Stimulated activated CD4-positive, alpha-beta T cell treated with anti-CD3 and anti-CD28 coated beads, Interleukin-2, amount 100 ng/mL, for 4 hours (primary cell): ENCODE data around the gene GDPD3.
A peak's percentile ranks its signal among the peaks of the same experiment; 100 is the strongest.
"Not testable (repeated sequence)": the region's sequence is repeated elsewhere in the genome, so short reads cannot be mapped to it uniquely, and the experiment has no call there.

ENCODE experiments used
- DNase-seq: peaks from one replicate; pipeline ENCODE4 v3.0.0-alpha.2; 2020; ENCODE audit warnings: low read depth

GDPD3 gene

GRCh38 chr16:30124985-30125379, 11.6 kb upstream of the GDPD3 start:
- DNase-seq, result no peak

DNA sequence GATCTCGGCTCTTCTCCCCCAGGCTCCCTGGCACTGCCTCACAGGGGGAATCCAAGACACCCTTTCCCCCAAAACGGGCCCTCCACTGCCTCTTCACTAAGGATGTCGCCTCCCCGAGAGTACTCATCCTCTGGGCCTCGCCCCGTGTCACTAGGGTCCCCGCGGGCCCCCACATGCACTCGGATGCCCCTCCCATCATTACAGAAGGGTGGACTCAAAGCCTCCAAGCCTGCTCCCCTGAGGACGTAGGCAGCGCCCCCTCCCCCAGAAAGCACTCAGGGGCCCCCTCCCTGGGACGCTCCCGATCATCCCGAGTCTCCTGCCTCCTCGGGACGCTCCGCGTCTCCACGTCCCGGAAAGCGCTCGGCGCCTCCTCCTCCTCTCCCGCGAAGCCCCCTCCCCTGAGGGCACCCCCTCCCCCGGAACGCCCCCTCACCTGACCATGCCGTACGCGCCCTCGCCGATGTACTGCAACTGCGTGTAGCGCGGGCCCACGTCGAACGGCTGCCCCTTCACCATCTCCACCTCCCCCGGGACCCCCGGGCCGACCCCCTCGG, 9.3 kb upstream of the GDPD3 start:
- no peak for DNase-seq

- DNase-seq, result no peak
Measured at GRCh38 chr16:30121741-30122571, 8.6 kb upstream of the GDPD3 start.

- DNase-seq, result no peak
Measured at GRCh38 chr16:30120340-30121105, 7.2 kb upstream of the GDPD3 start.

GRCh38 chr16:30119428-30119827, 6.1 kb upstream of the GDPD3 start:
- DNase-seq, result no peak

DNA sequence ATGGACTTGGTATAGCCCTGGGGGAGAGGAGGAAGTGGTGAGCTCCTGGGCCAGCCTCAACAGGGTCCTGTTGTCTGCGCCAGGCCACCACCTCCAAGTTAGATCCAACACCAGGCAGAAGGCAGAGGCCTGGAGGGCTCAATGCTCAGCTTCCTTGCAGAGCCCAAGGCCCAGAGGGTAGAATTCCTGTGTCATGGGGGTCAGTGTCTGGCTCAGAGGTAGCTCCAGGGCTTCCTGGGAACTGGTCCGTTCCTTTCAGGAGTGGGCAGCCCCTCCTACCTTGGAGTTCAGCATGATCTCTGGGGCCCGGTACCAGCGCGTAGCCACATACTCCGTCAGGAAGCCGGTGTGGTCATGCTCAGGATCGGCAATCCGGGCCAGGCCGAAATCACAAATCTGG, 4.4 kb upstream of the GDPD3 start:
- DNase-seq, result no peak

- no peak for DNase-seq
Measured at GRCh38 chr16:30116291-30117207, 3.2 kb upstream of the GDPD3 start.

DNA sequence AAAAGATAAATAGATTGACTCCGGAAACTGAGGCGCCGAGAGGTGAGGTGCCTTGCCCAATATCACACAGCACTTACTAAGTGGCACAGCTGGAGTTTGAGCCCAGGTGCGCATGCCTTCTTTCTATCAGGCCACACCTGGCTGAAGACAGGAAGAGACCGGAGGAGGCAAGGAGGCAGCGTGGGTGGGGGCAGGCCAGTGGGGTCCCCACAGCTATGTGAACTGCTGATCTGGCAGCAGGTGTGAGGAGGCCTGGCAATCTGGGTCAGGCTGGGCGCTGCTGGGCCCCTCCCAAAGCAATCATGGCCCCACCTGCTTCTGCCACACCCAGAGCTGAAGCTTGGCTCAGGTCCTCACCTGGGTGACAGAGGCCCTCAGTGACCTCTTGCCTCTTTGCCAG, 1.9 kb upstream of the GDPD3 start:
- no peak for DNase-seq

GRCh38 chr16:30114833-30115232, 1.5 kb upstream of the GDPD3 start:
- not testable (repeated sequence) for DNase-seq

- DNase-seq, result no peak
Measured at GRCh38 chr16:30114411-30114810, 1.1 kb upstream of the GDPD3 start.

DNA sequence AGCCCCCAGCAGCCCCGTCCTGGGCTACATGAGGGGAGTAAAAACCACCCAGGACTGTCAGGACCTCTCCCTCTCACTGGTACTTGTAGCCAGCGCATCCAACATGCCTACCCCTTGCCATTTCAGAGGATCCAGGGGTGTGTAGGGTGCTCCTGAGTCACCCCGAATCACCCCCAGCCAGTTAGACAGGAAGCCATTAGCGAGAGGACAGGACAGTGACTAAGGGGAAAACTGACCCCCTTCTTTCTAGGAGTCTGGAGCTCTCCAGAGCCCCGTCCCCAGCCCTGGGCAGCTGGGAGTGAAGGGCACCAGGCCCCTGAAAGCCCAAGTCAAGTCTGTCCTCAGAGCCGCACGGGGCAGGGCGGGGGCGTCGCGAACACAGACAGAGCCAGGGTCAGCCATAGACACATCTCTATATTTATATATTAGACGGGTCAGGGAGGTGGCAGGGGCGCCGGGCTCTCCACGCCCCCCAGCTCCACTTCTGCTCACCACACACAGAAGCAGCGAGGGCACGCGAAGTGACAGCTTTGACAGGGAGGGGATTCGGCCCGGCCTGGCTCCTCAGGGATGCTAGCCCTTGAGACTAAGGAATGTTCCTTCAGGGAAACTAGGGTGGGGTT, 485 bp upstream of the GDPD3 start:
- no peak for DNase-seq

DNA sequence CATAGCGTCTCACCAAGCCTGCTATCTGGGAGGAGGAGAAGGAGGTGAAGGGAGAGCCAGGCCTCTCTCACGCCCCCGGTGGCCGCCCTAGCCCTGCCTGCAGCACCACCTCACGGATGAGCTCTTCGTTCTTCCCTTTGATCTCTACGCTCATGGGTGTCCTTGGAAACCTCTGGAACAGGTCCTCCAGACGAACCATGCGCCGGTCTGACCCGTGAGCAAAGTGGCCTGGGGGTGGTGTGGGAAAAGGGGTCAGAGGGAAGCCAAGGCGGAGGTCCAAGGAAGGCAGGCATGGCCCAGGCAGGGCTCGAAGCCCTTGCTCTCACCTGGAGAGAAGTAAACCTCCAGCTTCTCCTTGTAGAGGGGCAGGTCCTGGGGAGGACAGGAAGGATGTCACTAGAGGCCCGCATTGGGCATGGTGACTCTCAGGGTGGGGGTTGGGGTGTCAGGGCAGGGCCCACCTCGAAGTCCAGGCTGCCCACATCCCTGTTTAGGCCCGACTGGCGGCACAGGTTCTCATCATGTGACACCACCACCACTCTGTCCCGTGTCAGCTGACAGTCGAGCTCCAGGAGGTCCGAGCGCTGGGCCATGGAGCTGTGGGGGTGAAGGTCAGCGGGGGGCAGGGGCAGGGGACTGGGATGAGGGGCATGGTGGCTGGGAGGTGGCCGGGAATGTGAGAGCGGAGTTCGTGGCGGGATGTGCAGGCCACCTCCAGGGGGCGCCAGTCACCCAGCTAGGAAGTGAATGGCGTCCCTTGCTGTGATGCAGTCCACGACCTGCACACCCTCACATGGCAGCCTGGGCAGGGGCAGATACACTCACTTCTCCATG, 923 bp downstream of the GDPD3 start:
- peak; percentile 31 for DNase-seq

DNA sequence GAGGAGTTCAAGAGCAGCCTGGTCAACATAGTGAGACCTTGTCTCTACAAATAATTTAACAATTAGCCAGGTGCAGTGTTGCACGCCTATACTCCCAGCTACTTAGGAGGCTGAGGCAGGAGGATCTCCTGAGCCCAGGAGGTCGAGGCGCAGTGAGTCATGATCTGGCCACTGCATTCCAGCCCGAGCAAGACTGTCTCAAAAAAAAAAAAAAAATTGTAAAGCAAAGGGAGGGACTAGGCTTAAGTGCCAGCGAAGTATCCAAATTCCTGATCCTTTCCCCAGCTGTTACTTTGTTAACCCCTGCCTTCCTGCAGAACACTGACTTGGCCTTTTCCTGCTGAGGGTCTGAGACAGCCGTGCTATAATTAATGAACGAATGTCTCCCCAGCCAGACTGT, 2.7 kb downstream of the GDPD3 start:
- no peak for DNase-seq

- no peak for DNase-seq
Measured at GRCh38 chr16:30108059-30108850, 5.1 kb downstream of the GDPD3 start.

GRCh38 chr16:30104492-30104891, 8.8 kb downstream of the GDPD3 start:
- no peak for DNase-seq

DNA sequence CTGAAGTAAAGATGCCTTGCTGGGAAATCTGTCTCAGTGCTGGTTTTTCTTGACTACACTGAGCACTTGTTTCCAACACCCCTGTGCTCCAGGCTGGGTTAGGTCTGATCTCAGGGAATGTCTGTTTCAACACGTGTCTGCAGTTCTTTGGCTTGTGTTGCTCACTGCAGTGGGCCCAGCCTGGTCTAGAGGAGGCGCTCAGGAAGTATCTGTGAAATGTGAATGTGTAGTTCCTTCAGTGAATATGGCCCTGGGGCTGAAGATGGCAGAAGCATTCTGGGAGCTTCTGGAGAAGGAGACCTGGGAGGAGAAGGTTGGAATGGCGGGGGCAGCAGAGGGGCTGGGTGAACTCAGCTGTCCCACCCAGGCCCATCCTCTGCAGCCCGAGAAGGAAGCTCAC, 9.2 kb downstream of the GDPD3 start:
- DNase-seq, result no peak

DNA sequence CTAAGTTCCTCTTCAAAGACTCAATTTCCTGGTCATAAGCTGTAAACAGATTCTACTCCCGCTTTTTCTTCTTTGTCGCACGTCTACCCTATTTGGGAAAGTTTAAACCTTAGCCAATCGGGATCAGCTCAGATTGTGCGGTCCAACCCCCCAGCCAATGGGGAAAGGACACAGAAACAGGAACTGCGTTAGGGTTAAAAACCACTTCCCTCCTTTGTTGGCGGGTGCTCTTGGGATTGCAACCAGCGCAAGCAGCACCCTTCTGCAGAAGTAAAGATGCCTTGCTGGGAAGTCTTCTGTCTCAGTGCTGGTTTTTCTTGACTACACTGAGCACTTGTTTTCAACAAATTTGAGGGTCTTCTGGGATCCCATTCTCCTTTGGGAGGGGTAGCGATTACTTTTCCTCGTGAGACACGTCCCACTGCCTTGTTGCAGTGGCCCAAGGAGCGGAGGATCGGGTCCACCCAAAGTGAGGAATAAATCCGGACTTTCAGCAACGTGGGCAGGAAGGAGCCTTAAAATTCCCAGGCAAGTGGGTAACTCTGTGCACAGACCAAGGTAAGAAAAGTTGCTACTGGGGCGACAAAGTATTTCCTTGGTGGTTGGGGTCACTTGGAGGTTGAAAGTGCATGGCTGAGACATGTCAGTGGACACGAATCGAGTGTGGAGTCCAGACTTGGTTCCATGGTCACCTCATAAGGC, 16.3 kb downstream of the GDPD3 start:
- DNase-seq, result no peak

GRCh38 chr16:30096105-30096861, 17.1 kb downstream of the GDPD3 start, which contains the start of gene YPEL3:
YPEL3 (minus strand) TSS chr16:30096213; CDS start chr16:30095482, 731 bp downstream.
- DNase-seq, result peak; percentile 80
